Heart right ventricle (tissue), 16 donors: ENCODE measurements around the gene TBX15. TPM values are rescaled to one million over a fixed set of nuclear protein-coding genes. Genes with fewer than 3 reads are reported as not detected.

Experiments used
- ATAC-seq, 8 donors: fragments of 200-7000 bp; cut with Tn5 transposase; one replicate each; pipeline ENCODE4 v1.9.1; 2020; ENCODE audit warnings: mild to moderate bottlenecking in 8 of 8, moderate library complexity in 8 of 8, moderate number of reproducible peaks in 1 of 8
- DNase-seq, 2 donors: peaks; one replicate each; pipeline ENCODE4 v3.0.0-alpha.2; 2020
- H3K27ac ChIP-seq, 10 donors: fragments of 200-600 bp; sonication (generic) in 2 of 10; one replicate each; pipeline versions ENCODE4 v1.5.0 to v1.8.0; 2020 to 2022; ENCODE audit warnings: mild to moderate bottlenecking in 3 of 10
- H3K27me3 ChIP-seq, 7 donors: fragments of 200-600 bp; one replicate each; pipeline ENCODE4 v1.8.0; 2021 to 2022; ENCODE audit warnings: mild to moderate bottlenecking in 2 of 7
- H3K36me3 ChIP-seq, 9 donors: fragments of 200-600 bp; sonication (generic) in 1 of 9; one replicate each; pipeline versions ENCODE4 v1.5.0 to v1.8.0; 2020 to 2022; ENCODE audit warnings: mild to moderate bottlenecking in 2 of 9
- H3K4me1 ChIP-seq, 9 donors: fragments of 200-600 bp; sonication (generic) in 1 of 9; one replicate each; pipeline versions ENCODE4 v1.5.0 to v1.8.0; 2020 to 2022; ENCODE audit warnings: mild to moderate bottlenecking in 4 of 9
- H3K4me3 ChIP-seq, 10 donors: fragments of 200-600 bp; sonication (generic) in 2 of 10; one replicate each; pipeline versions ENCODE4 v1.5.0 to v1.8.0; 2020 to 2022; ENCODE audit warnings: mild to moderate bottlenecking in 7 of 10, moderate library complexity in 2 of 10
- H3K9me3 ChIP-seq, 11 donors: fragments of 200-600 bp in 10 of 11; sonication (generic) in 2 of 11; one replicate each; pipeline versions ENCODE4 v1.5.0 to v1.8.0; 2013 to 2022; ENCODE audit warnings: mild to moderate bottlenecking in 2 of 11, control low read depth in 1 of 11, moderate library complexity in 1 of 11
- WGBS, 2 donors: extraction: QIAGEN DNeasy Blood & Tissue Kit; methylation state at CpG; one replicate each; pipeline ENCODE4 v1.1.7; 2013; ENCODE audit warnings: inconsistent platforms in 1 of 2; 5-methylcytosine and 5-hydroxymethylcytosine counted together
- intact Hi-C, 10 donors: fragments of 100-400 bp; cut with DNase I; formaldehyde crosslinking; loops; one replicate each; pipeline versions ENCODE4 v1.11.1 to v1.14.2; 2022
- polyA plus RNA-seq, 2 donors: library from polyadenylated mRNA; stranded (reverse); fragments of 200-250 nt; gene quantifications; one replicate each; pipeline ENCODE4 v1.2.3, GENCODE V29; 2013
- total RNA-seq, 10 donors: library from RNA; stranded (reverse); fragmentation: NEBNext Ultra II Directional in 3 of 10; extraction: Animal tissue kit (Norgen Biotek cat#: 25700) in 3 of 10; gene quantifications; one replicate each; pipeline versions ENCODE4 v1.2.1 to v1.2.4, GENCODE V29; 2021 to 2023
- TF ChIP-seq, protein P1 (sequence below), 9 donors: fragments of 200-600 bp; sonication (generic) in 2 of 9; IDR thresholded peaks; one replicate each; pipeline versions ENCODE4 v1.5.0 to v1.8.0; 2021 to 2022; ENCODE audit warnings: antibody characterized with exemption in 9 of 9, mild to moderate bottlenecking in 5 of 9, moderate library complexity in 1 of 9
- donor health status: Arrhythmogenic right ventricular cardiomyopathy.
- donor health status: ischemic (EF 13 %, LVEDD 7.1; RV severe dilation, severe dysfunction).
- donor health status: healthy with polysubstance abuse.
- donor health status: DM: no; HTN: yes; CAD: no.
- donor health status: DM: no; HTN: no; CAD: no.
- donor health status: ischemic (EF 25% LVEDD 6.9; RV normal size, moderate dysfunction).
- donor health status: ischemic (EF 25% LVEDD 5.7; RV mildly dilated, moderate dysfunction).
- donor health status: healthy.
- donor health status: DM: yes; HTN: yes; CAD: no.
- donor health status: Ischemic cardiomyopathy.
- donor health status: ischemic (EF 35%, LVEDD 5.7; RV mildly dilated, moderate dysfunction).
- donor health status: nonischemic (EF 11% LVEDD 7.7; RV severe dilation, severe dysfunction).
- donor health status: DM: yes; HTN: yes; CAD: no.
- donor health status: PGD.
- donor health status: ischemic (EF 29% LVEDD 5.4; RV normal size, mild dysfunction).
- donor health status: nonischemic (EF 23%, LVEDD 6.1; RV moderate dilation, normal function).

TBX15 gene
- total and polyA plus RNA-seq, 12 donors, result 0.18 to 1.1 (median 0.47) TPM

DNA sequence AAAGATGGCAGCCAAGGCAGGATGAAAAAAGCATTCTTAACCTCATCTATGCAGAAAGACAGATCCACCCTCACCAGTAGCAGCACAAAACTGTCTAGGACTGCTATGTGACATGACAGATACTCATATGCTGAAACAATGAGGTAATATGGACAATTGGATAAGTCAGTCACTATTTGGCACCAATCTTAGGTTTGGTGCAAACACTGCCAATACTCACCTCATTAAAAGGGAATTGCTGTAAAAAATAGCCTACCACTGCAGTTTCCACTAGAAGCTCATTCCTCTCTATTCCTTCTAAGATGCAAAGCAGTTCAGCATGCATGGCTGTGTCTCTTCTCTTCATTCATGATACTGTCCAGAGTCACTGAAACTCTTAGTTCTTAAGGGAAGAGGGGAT is 91.7 kb downstream of the TBX15 start:
- Histone ChIP-seq H3K27ac (no peak overlapping the region), H3K36me3 (no peaks in the 10 kb centered on the region), H3K27me3 (no peaks in the 10 kb centered on the region), H3K4me3 (no peak overlapping the region), H3K4me1 (no peaks in the 10 kb centered on the region), H3K9me3 (peaks cover 0 to 3% (median 0%) of the 10 kb centered on the region in 11 donors)
- TF ChIP-seq, protein P1, sequence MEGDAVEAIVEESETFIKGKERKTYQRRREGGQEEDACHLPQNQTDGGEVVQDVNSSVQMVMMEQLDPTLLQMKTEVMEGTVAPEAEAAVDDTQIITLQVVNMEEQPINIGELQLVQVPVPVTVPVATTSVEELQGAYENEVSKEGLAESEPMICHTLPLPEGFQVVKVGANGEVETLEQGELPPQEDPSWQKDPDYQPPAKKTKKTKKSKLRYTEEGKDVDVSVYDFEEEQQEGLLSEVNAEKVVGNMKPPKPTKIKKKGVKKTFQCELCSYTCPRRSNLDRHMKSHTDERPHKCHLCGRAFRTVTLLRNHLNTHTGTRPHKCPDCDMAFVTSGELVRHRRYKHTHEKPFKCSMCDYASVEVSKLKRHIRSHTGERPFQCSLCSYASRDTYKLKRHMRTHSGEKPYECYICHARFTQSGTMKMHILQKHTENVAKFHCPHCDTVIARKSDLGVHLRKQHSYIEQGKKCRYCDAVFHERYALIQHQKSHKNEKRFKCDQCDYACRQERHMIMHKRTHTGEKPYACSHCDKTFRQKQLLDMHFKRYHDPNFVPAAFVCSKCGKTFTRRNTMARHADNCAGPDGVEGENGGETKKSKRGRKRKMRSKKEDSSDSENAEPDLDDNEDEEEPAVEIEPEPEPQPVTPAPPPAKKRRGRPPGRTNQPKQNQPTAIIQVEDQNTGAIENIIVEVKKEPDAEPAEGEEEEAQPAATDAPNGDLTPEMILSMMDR (IDR thresholded peaks at IDR 0.05), result no peak
- intact Hi-C loops, result no loop called here
- ATAC-seq (no peak), DNase-seq (no peak)

DNA sequence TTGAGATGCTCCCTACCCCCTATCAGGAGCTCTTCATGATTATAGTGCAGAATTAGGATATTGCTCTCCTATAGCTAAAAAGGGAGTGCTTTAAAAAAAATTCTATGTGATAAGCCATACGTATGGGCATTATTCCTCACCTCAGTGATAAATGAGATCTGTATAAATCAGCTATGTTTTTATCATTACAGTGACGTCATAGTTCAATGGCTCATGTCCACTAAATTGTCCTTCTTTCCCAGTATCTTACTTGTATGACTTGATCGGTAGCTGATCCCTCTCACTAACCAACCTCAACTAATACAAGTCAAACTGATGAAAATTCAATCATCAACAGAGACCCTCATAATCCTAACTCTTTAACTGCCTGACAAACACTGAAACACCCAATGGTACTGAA is 93.3 kb downstream of the TBX15 start:
- H3K9me3 ChIP-seq, result peaks cover 0 to 3% (median 0%) of the 10 kb centered on the region in 11 donors
- DNase-seq, result no peak
- no peak for ATAC-seq
- H3K27ac ChIP-seq, result no peak overlapping the region
- H3K27me3 ChIP-seq, result no peaks in the 10 kb centered on the region
- no peaks in the 10 kb centered on the region for H3K4me1 ChIP-seq
- intact Hi-C loops, result no loop called here
- TF ChIP-seq, protein P1 (IDR thresholded peaks at IDR 0.05), result no peak
- H3K4me3 ChIP-seq, result no peak overlapping the region
- 81 to 84% methylated on average over 3 of the region's 3 CpGs for WGBS, 2 donors
- H3K36me3 ChIP-seq, result no peaks in the 10 kb centered on the region

DNA sequence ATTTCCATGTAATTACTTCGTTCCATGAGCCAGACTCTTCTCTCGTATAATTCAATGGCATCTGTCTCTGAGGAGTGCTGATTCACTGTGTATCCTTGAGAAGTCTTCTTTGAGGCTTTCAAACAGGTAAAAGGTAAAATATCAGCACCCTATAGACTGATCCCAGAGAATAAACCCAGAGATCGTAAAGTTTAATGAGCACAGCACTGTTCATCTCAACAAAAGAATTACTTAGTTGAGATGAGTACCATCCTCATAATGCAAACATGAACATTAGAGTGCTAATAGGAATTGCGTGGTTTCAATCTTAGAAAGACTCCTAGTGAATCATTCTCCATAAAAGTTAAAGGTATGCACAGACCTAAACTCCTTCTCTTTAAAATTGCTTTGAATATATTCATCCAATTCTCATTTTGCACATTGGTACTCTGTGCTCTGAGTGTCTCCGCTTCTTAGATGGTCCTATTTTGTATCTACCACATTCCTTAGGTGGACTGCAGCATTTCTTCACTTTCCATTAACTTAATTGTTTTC is 97.2 kb downstream of the TBX15 start:
- H3K4me1 ChIP-seq, result no peaks in the 10 kb centered on the region
- TF ChIP-seq, protein P1 (IDR thresholded peaks at IDR 0.05), result no peak
- ATAC-seq (no peak), DNase-seq (no peak)
- 86 to 87% methylated on average over 5 of the region's 5 CpGs for WGBS, 2 donors
- H3K27ac ChIP-seq, result no peak overlapping the region
- intact Hi-C loops, result no loop called here
- H3K36me3 ChIP-seq, result no peaks in the 10 kb centered on the region
- H3K9me3 ChIP-seq, result no peaks in the 10 kb centered on the region
- no peaks in the 10 kb centered on the region for H3K27me3 ChIP-seq
- no peak overlapping the region for H3K4me3 ChIP-seq

DNA sequence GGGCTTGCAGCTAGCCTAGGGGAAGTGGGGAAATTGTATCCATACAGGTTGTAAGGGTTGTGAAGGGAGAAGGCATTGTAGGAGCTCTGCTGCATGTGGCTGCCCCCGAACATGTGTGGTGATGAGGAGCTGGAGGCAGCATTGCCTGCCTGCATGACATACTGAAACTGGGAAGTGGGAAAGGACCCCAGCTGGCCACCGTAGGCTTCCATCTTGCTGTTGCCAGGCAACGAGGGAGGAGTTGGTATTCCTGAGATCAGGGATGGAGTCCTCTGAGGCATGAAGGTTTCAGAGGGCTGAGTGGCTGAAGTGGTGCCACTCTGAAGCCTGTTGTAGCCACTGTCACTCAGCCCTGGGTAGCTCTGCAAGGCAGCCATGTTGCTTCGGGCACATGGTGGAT is 103.2 kb downstream of the TBX15 start:
- intact Hi-C loops, result no loop called here
- Histone ChIP-seq H3K9me3 (no peaks in the 10 kb centered on the region), H3K4me1 (no peaks in the 10 kb centered on the region), H3K27ac (no peak overlapping the region), H3K36me3 (no peaks in the 10 kb centered on the region), H3K27me3 (no peaks in the 10 kb centered on the region), H3K4me3 (no peak overlapping the region)
- ATAC-seq, result no peak
- no peak for DNase-seq
- TF ChIP-seq, protein P1 (IDR thresholded peaks at IDR 0.05), result no peak
- WGBS, 2 donors, result 82 to 84% methylated on average over 4 of the region's 4 CpGs
